WTC11 (cell line): Measurements from ENCODE around the gene EMX1. TPM values are rescaled to one million over a fixed set of nuclear protein-coding genes. Genes with fewer than 3 reads are reported as not detected.

Experiments
- ATAC-seq: fragments of 200-7000 bp; cut with Tn5 transposase; 2 replicates; pipeline ENCODE4 v1.10.0; 2021; ENCODE audit warnings: mild to moderate bottlenecking, moderate library complexity
- CTCF ChIA-PET: fragments of 300-600 bp; sonication (Branson Sonifier 250); formaldehyde crosslinking; loops from one replicate; lab custom pipeline; 2021; ENCODE audit warnings: antibody characterized with exemption; lab: Charles Lee
- POLR2A ChIA-PET: fragments of 350-600 bp; sonication (Branson Sonifier 250); formaldehyde crosslinking; loops from one replicate; lab custom pipeline; 2021; ENCODE audit warnings: antibody characterized with exemption; lab: Charles Lee
- DNase-seq: peaks from one replicate; pipeline ENCODE4 v3.0.0; 2021; ENCODE audit warnings: low spot score
- H3K27ac Mint-ChIP-seq: 2 replicates; pipeline ENCODE4 v1.8.0; 2021; ENCODE audit warnings: mixed read lengths
- H3K27me3 Mint-ChIP-seq: 2 replicates; pipeline ENCODE4 v1.8.0; 2021; ENCODE audit warnings: low read depth, mild to moderate bottlenecking, moderate library complexity, mixed read lengths
- H3K36me3 Mint-ChIP-seq: 2 replicates; pipeline ENCODE4 v1.8.0; 2021; ENCODE audit warnings: mixed read lengths
- H3K4me1 Mint-ChIP-seq: 2 replicates; pipeline ENCODE4 v1.8.0; 2022; ENCODE audit warnings: mixed read lengths
- H3K4me3 Mint-ChIP-seq: 2 replicates; pipeline ENCODE4 v1.8.0; 2021; ENCODE audit warnings: mild to moderate bottlenecking, moderate library complexity, mixed read lengths
- H3K9me3 Mint-ChIP-seq: 2 replicates; pipeline ENCODE4 v1.8.0; 2021; ENCODE audit warnings: mixed read lengths
- ATF1 ChIP-seq: sonication (generic); formaldehyde crosslinking; IDR thresholded peaks from 2 replicates; pipeline ENCODE4 v1.8.1; 2023; ENCODE audit warnings: mild to moderate bottlenecking, moderate library complexity, missing genetic modification reagents
- ESRRA ChIP-seq: sonication (generic); formaldehyde crosslinking; IDR thresholded peaks from 2 replicates; pipeline ENCODE4 v1.8.1; 2022; ENCODE audit warnings: mild to moderate bottlenecking, missing genetic modification reagents, borderline replicate concordance
- ETV6 ChIP-seq: sonication (generic); formaldehyde crosslinking; IDR thresholded peaks from 2 replicates; pipeline ENCODE4 v1.8.1; 2022; ENCODE audit warnings: mild to moderate bottlenecking, missing genetic modification reagents
- FOXK1 ChIP-seq: sonication (generic); formaldehyde crosslinking; IDR thresholded peaks from 2 replicates; pipeline ENCODE4 v1.8.0; 2022; ENCODE audit warnings: mild to moderate bottlenecking, moderate library complexity, missing genetic modification reagents
- FOXP1 ChIP-seq: sonication (generic); formaldehyde crosslinking; IDR thresholded peaks from 2 replicates; pipeline ENCODE4 v1.8.0; 2022; ENCODE audit warnings: missing genetic modification reagents, mild to moderate bottlenecking, moderate library complexity, borderline replicate concordance
- GRHL2 ChIP-seq: fragments of 250-450 bp; sonication (Bioruptor Pico); IDR thresholded peaks from 2 replicates; pipeline ENCODE4 v1.8.0; 2022; ENCODE audit warnings: mild to moderate bottlenecking, moderate library complexity; ENCODE audit not compliant: insufficient replicate concordance, severe bottlenecking
- GTF2I ChIP-seq: fragments of 250-450 bp; sonication (Bioruptor Pico); conservative IDR thresholded peaks from 2 replicates; pipeline ENCODE4 v1.4.0; 2021; ENCODE audit warnings: mild to moderate bottlenecking
- JAZF1 ChIP-seq: fragments of 250-450 bp; sonication (Bioruptor Pico); IDR thresholded peaks from 2 replicates; pipeline ENCODE4 v1.9.0; 2021; ENCODE audit warnings: moderate library complexity, mild to moderate bottlenecking, inconsistent platforms
- JUN ChIP-seq: sonication (generic); formaldehyde crosslinking; IDR thresholded peaks from 2 replicates; pipeline ENCODE4 v1.8.0; 2023; ENCODE audit warnings: mild to moderate bottlenecking, missing genetic modification reagents
- MXD4 ChIP-seq: fragments of 250-450 bp; sonication (Bioruptor Pico); IDR thresholded peaks from 2 replicates; pipeline ENCODE4 v1.8.0; 2021; ENCODE audit warnings: mild to moderate bottlenecking, moderate library complexity, borderline replicate concordance
- NFYB ChIP-seq: sonication (generic); formaldehyde crosslinking; conservative IDR thresholded peaks from 2 replicates; pipeline ENCODE4 v1.8.0; 2022; ENCODE audit warnings: low read depth, missing genetic modification reagents
- OVOL2 ChIP-seq: fragments of 250-450 bp; sonication (Bioruptor Pico); IDR thresholded peaks from 2 replicates; pipeline ENCODE4 v1.9.0; 2021; ENCODE audit warnings: mild to moderate bottlenecking, borderline replicate concordance
- RELA ChIP-seq: sonication (generic); formaldehyde crosslinking; IDR thresholded peaks from 2 replicates; pipeline ENCODE4 v1.8.1; 2022; ENCODE audit warnings: missing genetic modification reagents, mild to moderate bottlenecking, borderline replicate concordance
- SOX15 ChIP-seq: fragments of 250-450 bp; sonication (Bioruptor Pico); IDR thresholded peaks from 2 replicates; pipeline ENCODE4 v1.9.0; 2021; ENCODE audit warnings: mild to moderate bottlenecking
- TEAD1 ChIP-seq: sonication (generic); formaldehyde crosslinking; IDR thresholded peaks from 2 replicates; pipeline ENCODE4 v1.8.0; 2022; ENCODE audit warnings: mild to moderate bottlenecking, missing genetic modification reagents
- ZNF138 ChIP-seq: sonication (generic); formaldehyde crosslinking; conservative IDR thresholded peaks from 2 replicates; pipeline ENCODE4 v1.8.1; 2022; ENCODE audit warnings: mild to moderate bottlenecking, moderate library complexity, missing genetic modification reagents
- total RNA-seq: library from RNA; stranded (reverse); gene quantifications from 3 replicates; pipeline ENCODE4 v1.2.3, GENCODE V29; 2021
- TF ChIP-seq, protein P1 (sequence below): fragments of 250-450 bp; sonication (Bioruptor Pico); IDR thresholded peaks from 2 replicates; pipeline ENCODE4 v2.1.2; 2022; ENCODE audit warnings: mild to moderate bottlenecking, moderate library complexity
- TF ChIP-seq, protein P2 (sequence below): sonication (generic); formaldehyde crosslinking; IDR thresholded peaks from 2 replicates; pipeline ENCODE4 v1.8.1; 2023; ENCODE audit warnings: mild to moderate bottlenecking, missing genetic modification reagents
- TF ChIP-seq, protein P3 (sequence below): fragments of 250-450 bp; sonication (Bioruptor Pico); IDR thresholded peaks from 2 replicates; pipeline ENCODE4 v1.9.0; 2021; ENCODE audit warnings: mild to moderate bottlenecking
- TF ChIP-seq, protein P4 (sequence below): sonication (generic); formaldehyde crosslinking; IDR thresholded peaks from 2 replicates; pipeline ENCODE4 v1.8.0; 2022; ENCODE audit warnings: mild to moderate bottlenecking, missing genetic modification reagents
- TF ChIP-seq, protein P5 (sequence below): sonication (generic); formaldehyde crosslinking; IDR thresholded peaks from 2 replicates; pipeline ENCODE4 v1.8.1; 2023; ENCODE audit warnings: mild to moderate bottlenecking, missing genetic modification reagents
- TF ChIP-seq, protein P6 (sequence below): sonication (generic); formaldehyde crosslinking; IDR thresholded peaks from 2 replicates; pipeline ENCODE4 v1.8.0; 2023; ENCODE audit warnings: missing genetic modification reagents

Gene EMX1
- total RNA-seq, 1 experiment from 2014 or later, result 3.8 TPM

DNA sequence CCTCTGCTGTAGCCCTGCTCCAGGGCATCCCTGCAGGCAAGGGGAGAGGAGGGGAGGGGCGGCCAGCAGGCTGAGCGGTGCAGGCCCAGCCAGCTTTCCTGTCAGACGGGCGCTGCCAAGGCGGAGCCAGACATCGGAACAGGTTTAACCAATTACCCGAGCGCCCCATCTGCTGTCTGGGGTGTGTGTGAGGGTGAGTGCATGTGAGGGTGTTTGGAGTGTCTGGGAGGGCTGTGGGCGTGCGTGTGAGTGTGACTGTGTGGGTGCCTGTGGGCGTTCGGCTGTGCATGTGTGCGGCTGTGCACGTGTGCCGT is 20.0 kb downstream of the EMX1 start:
- TF ChIP-seq FOXP1 (CRISPR knock-in tag) (0 out of 2 replicates have a peak, but pooled peaks have one; percentile 21), SOX15 (CRISPR knock-in tag) (no peak), ESRRA (CRISPR knock-in tag) (no peak)
- no peaks in the 10 kb centered on the region for H3K9me3 Mint-ChIP-seq
- no peak overlapping the region for H3K4me3 Mint-ChIP-seq
- peaks cover 50% of the 10 kb centered on the region for H3K27me3 Mint-ChIP-seq
- ChIA-PET POLR2A (no interaction called here), CTCF (interaction anchor here (1.0 to 14.9 kb wide), 6 partner anchors 13 to 50 kb away, joined by 3 to 218 read pairs (median 14); partner anchors contain the start of gene SPR)
- no peak overlapping the region for H3K27ac Mint-ChIP-seq
- H3K36me3 Mint-ChIP-seq, result peaks cover 10% of the 10 kb centered on the region
- ATAC-seq, result peak; percentile 27
- peaks cover 57% of the 10 kb centered on the region for H3K4me1 Mint-ChIP-seq
- DNase-seq, result no peak

DNA sequence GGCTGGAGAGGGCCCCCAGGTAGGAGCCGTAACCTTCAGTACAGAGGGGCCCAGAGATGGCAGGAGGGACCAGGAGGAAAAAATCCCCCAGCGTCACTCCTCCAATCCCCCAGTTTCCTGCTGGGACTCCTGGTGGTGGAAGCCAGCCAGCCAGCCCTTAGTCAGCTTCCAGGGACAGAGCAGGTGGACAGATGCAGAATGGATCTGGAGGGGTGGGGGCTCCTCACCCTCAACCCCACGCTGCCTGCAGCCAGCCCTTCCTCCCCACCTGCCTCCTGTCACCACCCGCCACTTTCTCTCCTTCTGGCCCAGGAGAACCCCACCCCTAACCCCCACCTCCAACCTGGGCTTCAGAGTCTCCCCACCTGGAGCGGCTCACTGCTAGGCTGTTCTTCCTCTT is 21.1 kb downstream of the EMX1 start:
- H3K27ac Mint-ChIP-seq, result no peak overlapping the region

DNA sequence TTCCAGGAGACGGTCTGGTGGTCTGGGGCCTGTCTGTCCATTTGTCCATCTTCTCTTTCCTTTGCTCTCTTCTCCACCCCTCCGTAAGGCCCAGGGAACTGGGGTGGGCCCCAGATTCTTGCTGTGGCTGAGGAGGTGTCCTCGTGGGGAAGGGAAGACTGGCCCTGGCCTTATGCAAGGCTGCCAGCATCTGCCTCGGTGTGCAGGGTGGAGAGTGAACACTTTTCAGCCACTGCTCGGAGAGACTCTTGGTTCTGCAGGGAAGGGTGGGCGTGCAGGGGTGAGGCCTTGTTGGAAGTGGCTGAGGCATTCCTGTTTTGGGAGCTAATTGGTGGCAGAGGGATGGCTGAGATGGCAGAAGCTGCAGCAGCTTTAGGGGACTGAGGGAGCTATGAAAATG is 23.0 kb downstream of the EMX1 start:
- H3K4me1 Mint-ChIP-seq, result peaks cover 51% of the 10 kb centered on the region
- H3K36me3 Mint-ChIP-seq, result peaks cover 10% of the 10 kb centered on the region
- H3K4me3 Mint-ChIP-seq, result no peak overlapping the region
- DNase-seq, result no peak
- no peak for TF ChIP-seq ATF1
- TF ChIP-seq ZNF138 (CRISPR knock-in tag), result no peak
- TF ChIP-seq, protein P1, sequence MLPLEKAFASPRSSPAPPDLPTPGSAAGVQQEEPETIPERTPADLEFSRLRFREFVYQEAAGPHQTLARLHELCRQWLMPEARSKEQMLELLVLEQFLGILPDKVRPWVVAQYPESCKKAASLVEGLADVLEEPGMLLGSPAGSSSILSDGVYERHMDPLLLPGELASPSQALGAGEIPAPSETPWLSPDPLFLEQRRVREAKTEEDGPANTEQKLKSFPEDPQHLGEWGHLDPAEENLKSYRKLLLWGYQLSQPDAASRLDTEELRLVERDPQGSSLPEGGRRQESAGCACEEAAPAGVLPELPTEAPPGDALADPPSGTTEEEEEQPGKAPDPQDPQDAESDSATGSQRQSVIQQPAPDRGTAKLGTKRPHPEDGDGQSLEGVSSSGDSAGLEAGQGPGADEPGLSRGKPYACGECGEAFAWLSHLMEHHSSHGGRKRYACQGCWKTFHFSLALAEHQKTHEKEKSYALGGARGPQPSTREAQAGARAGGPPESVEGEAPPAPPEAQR (CRISPR knock-in tag), result no peak
- TF ChIP-seq TEAD1 (CRISPR knock-in tag), result no peak
- TF ChIP-seq JUN (CRISPR knock-in tag), result no peak
- TF ChIP-seq MXD4, result no peak
- TF ChIP-seq FOXK1, result no peak
- TF ChIP-seq GTF2I (CRISPR knock-in tag), result no peak
- TF ChIP-seq NFYB (CRISPR knock-in tag), result no peak
- TF ChIP-seq, protein P2, sequence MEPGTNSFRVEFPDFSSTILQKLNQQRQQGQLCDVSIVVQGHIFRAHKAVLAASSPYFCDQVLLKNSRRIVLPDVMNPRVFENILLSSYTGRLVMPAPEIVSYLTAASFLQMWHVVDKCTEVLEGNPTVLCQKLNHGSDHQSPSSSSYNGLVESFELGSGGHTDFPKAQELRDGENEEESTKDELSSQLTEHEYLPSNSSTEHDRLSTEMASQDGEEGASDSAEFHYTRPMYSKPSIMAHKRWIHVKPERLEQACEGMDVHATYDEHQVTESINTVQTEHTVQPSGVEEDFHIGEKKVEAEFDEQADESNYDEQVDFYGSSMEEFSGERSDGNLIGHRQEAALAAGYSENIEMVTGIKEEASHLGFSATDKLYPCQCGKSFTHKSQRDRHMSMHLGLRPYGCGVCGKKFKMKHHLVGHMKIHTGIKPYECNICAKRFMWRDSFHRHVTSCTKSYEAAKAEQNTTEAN (CRISPR knock-in tag), result no peak
- TF ChIP-seq RELA (CRISPR knock-in tag), result no peak
- no peak for TF ChIP-seq JAZF1 (CRISPR knock-in tag)
- no peak for TF ChIP-seq OVOL2 (CRISPR knock-in tag)
- TF ChIP-seq, protein P3, sequence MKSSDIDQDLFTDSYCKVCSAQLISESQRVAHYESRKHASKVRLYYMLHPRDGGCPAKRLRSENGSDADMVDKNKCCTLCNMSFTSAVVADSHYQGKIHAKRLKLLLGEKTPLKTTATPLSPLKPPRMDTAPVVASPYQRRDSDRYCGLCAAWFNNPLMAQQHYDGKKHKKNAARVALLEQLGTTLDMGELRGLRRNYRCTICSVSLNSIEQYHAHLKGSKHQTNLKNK, result no peak
- TF ChIP-seq, protein P4, sequence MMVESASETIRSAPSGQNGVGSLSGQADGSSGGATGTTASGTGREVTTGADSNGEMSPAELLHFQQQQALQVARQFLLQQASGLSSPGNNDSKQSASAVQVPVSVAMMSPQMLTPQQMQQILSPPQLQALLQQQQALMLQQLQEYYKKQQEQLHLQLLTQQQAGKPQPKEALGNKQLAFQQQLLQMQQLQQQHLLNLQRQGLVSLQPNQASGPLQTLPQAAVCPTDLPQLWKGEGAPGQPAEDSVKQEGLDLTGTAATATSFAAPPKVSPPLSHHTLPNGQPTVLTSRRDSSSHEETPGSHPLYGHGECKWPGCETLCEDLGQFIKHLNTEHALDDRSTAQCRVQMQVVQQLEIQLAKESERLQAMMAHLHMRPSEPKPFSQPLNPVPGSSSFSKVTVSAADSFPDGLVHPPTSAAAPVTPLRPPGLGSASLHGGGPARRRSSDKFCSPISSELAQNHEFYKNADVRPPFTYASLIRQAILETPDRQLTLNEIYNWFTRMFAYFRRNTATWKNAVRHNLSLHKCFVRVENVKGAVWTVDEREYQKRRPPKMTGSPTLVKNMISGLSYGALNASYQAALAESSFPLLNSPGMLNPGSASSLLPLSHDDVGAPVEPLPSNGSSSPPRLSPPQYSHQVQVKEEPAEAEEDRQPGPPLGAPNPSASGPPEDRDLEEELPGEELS (CRISPR knock-in tag), result no peak
- no peak for TF ChIP-seq GRHL2 (CRISPR knock-in tag)
- TF ChIP-seq, protein P5, sequence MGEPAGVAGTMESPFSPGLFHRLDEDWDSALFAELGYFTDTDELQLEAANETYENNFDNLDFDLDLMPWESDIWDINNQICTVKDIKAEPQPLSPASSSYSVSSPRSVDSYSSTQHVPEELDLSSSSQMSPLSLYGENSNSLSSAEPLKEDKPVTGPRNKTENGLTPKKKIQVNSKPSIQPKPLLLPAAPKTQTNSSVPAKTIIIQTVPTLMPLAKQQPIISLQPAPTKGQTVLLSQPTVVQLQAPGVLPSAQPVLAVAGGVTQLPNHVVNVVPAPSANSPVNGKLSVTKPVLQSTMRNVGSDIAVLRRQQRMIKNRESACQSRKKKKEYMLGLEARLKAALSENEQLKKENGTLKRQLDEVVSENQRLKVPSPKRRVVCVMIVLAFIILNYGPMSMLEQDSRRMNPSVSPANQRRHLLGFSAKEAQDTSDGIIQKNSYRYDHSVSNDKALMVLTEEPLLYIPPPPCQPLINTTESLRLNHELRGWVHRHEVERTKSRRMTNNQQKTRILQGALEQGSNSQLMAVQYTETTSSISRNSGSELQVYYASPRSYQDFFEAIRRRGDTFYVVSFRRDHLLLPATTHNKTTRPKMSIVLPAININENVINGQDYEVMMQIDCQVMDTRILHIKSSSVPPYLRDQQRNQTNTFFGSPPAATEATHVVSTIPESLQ (CRISPR knock-in tag), result no peak
- no peak for TF ChIP-seq ETV6 (CRISPR knock-in tag)
- TF ChIP-seq, all 79 proteins: peak for 0
- no peaks in the 10 kb centered on the region for H3K9me3 Mint-ChIP-seq
- H3K27me3 Mint-ChIP-seq, result peaks cover 27% of the 10 kb centered on the region
- ATAC-seq, result no peak
- CTCF ChIA-PET, result interaction anchor here (0.5 to 14.9 kb wide), 9 partner anchors 10 to 237 kb away, joined by 3 to 218 read pairs (median 6); partner anchors contain the start of gene SPR
- peak overlapping the region; percentile 11; the same call in 1 of the 2 replicates for H3K27ac Mint-ChIP-seq
- POLR2A ChIA-PET, result interaction anchor here (0.9 to 1.7 kb wide), 3 partner anchors 11 to 23 kb away, joined by 4 to 7 read pairs (median 7); no protein-coding TSS in a partner anchor

More for the DNA sequence above, 21.1 kb downstream of the EMX1 start:
- no peaks in the 10 kb centered on the region for H3K9me3 Mint-ChIP-seq
- peaks cover 41% of the 10 kb centered on the region for H3K27me3 Mint-ChIP-seq
- ChIA-PET POLR2A (interaction anchor here (0.8 kb wide), 1 partner anchor 13 kb away, joined by 3 read pairs; no protein-coding TSS in a partner anchor), CTCF (interaction anchor here (0.9 to 14.9 kb wide), 3 partner anchors 12 to 51 kb away, joined by 3 to 218 read pairs (median 50); partner anchors contain the start of gene SPR)
- no peak for ATAC-seq
- TF ChIP-seq, protein P6, sequence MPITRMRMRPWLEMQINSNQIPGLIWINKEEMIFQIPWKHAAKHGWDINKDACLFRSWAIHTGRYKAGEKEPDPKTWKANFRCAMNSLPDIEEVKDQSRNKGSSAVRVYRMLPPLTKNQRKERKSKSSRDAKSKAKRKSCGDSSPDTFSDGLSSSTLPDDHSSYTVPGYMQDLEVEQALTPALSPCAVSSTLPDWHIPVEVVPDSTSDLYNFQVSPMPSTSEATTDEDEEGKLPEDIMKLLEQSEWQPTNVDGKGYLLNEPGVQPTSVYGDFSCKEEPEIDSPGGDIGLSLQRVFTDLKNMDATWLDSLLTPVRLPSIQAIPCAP, result no peak
- TF ChIP-seq OVOL2 (CRISPR knock-in tag), result no peak
- DNase-seq, result no peak
- peaks cover 57% of the 10 kb centered on the region for H3K4me1 Mint-ChIP-seq
- peaks cover 10% of the 10 kb centered on the region for H3K36me3 Mint-ChIP-seq
- no peak overlapping the region for H3K4me3 Mint-ChIP-seq
